Chondrocyte (in vitro differentiated cells): ENCODE data around the gene GNG12. TPM values are rescaled to one million over a fixed set of nuclear protein-coding genes. Genes with fewer than 3 reads are reported as not detected.
"Not testable (repeated sequence)": the region's sequence is repeated elsewhere in the genome, so short reads cannot be mapped to it uniquely, and the experiment has no call there.

Source experiments
- DNase-seq: peaks from one replicate; pipeline ENCODE4 v3.0.0; 2021; ENCODE audit warnings: mixed read lengths, low spot score
- H3K27ac Mint-ChIP-seq: one replicate; pipeline ENCODE4 v1.8.0; 2021; ENCODE audit warnings: mild to moderate bottlenecking, moderate library complexity, mixed read lengths; ENCODE audit not compliant: unreplicated experiment
- H3K27me3 Mint-ChIP-seq: 2 replicates; pipeline ENCODE4 v1.8.0; 2021; ENCODE audit warnings: low read depth, mixed read lengths
- H3K36me3 Mint-ChIP-seq: 2 replicates; pipeline ENCODE4 v1.8.0; 2021; ENCODE audit warnings: low read depth, mixed read lengths
- H3K4me1 Mint-ChIP-seq: 2 replicates; pipeline ENCODE4 v1.8.0; 2021; ENCODE audit warnings: low read depth, mild to moderate bottlenecking, mixed read lengths
- H3K4me3 Mint-ChIP-seq: one replicate; pipeline ENCODE4 v1.8.0; 2021; ENCODE audit warnings: mild to moderate bottlenecking, moderate library complexity, mixed read lengths; ENCODE audit not compliant: unreplicated experiment
- H3K9me3 Mint-ChIP-seq: 2 replicates; pipeline ENCODE4 v1.8.0; 2021; ENCODE audit warnings: low read depth, mixed read lengths
- CTCF ChIP-seq: fragments of 200-600 bp; sonication (generic); IDR thresholded peaks from 2 replicates; pipeline ENCODE4 v1.5.0; 2021; ENCODE audit warnings: antibody characterized with exemption, mild to moderate bottlenecking, moderate library complexity
- total RNA-seq: library from RNA; stranded (reverse); gene quantifications from 3 replicates; pipeline ENCODE4 v1.2.1, GENCODE V29; 2021

The GNG12 gene
- total RNA-seq, 1 donor from 2014 or later, result 91.5 TPM

- H3K27ac Mint-ChIP-seq, result peak overlapping the region; percentile 97
- H3K4me1 Mint-ChIP-seq, result peaks cover 57% of the 10 kb centered on the region
- DNase-seq, result no peak
Measured at GRCh38 chr1:67732750-67733151, 100.5 kb downstream of the GNG12 start.

DNA sequence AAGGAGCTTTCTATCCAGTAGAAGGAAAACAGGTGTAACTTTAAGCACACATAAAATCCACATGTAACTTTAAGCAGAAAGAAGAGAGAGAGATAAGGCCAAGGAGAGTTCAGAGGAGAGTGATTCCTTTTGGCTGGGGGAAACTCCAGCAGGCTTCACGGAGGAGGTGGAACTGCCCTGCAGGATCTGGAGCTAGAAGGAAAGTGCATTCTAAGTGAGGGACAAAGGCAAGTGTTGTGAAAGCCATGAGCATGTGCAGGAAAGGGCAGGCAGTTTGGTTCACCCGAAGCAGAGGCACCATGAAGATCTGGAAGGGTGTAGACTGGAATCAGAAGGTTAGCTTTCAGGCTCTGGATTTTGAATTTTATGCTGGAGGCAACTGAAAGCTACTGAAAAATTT lies 101.9 kb downstream of the GNG12 start:
- TF ChIP-seq CTCF, result no peak
- Mint-ChIP-seq H3K4me3 (no peak overlapping the region), H3K27me3 (no peaks in the 10 kb centered on the region), H3K27ac (no peak overlapping the region), H3K9me3 (no peaks in the 10 kb centered on the region), H3K36me3 (no peaks in the 10 kb centered on the region), H3K4me1 (peaks cover 55% of the 10 kb centered on the region)
- no peak for DNase-seq

More at GRCh38 chr1:67732750-67733151, 100.5 kb downstream of the GNG12 start:
- TF ChIP-seq CTCF, result no peak
- Mint-ChIP-seq H3K4me3 (no peak overlapping the region), H3K36me3 (no peaks in the 10 kb centered on the region), H3K9me3 (no peaks in the 10 kb centered on the region), H3K27me3 (no peaks in the 10 kb centered on the region)

DNA sequence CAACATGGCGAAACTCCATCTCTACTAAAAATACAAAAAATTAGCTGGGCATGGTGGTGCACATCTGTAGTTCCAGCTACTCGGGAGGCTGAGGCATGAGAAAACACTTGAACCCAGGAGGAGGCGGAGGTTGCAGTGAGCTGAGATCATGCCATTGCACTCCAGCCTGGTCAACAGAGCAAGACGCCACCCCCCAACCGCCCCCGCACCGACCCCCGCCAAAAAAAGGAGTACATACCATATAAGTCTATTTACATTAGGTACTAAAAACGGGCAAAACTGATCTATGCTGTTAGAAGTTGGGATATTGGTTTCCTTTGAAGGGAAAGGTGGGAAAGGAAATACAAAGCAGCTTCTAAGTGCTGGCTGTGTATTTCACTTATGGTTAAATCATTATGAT lies 103.0 kb downstream of the GNG12 start:
- H3K9me3 Mint-ChIP-seq, H3K36me3 Mint-ChIP-seq, H3K27me3 Mint-ChIP-seq, DNase-seq, H3K27ac Mint-ChIP-seq, H3K4me3 Mint-ChIP-seq: not testable (repeated sequence)
- peaks cover 53% of the 10 kb centered on the region for H3K4me1 Mint-ChIP-seq

DNA sequence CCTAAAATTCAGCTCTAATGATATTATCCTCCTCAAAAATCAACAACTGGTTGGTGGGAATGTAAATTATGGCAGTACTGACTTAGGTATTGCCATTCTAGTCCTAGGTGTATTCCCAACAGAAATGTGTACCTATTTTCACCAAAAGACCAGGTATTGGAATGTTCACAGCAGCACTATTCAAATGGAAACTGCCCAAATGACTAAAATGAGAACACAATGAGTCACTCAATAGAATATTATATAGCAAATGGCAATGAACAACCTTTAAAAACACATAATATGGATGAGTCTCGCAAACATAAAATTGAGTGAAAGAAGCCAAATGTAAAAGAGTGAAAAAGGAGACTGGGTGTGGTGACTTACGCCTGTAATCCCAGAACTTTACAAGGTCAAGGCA lies 103.4 kb downstream of the GNG12 start:
- no peak for DNase-seq
- no peak for TF ChIP-seq CTCF
- Mint-ChIP-seq H3K4me1 (peaks cover 53% of the 10 kb centered on the region), H3K9me3 (no peaks in the 10 kb centered on the region), H3K4me3 (no peak overlapping the region), H3K27me3 (no peaks in the 10 kb centered on the region), H3K27ac (no peak overlapping the region), H3K36me3 (no peaks in the 10 kb centered on the region)

GRCh38 chr1:67726224-67726623 lies 107.0 kb downstream of the GNG12 start:
- H3K4me1 Mint-ChIP-seq, result peaks cover 27% of the 10 kb centered on the region
- no peak for TF ChIP-seq CTCF
- peak overlapping the region; percentile 33 for H3K27ac Mint-ChIP-seq
- no peaks in the 10 kb centered on the region for H3K36me3 Mint-ChIP-seq
- DNase-seq, result no peak
- H3K4me3 Mint-ChIP-seq, result no peak overlapping the region
- no peaks in the 10 kb centered on the region for H3K9me3 Mint-ChIP-seq
- H3K27me3 Mint-ChIP-seq, result no peaks in the 10 kb centered on the region

GRCh38 chr1:67724928-67725560 lies 108.2 kb downstream of the GNG12 start:
- no peak overlapping the region for H3K4me3 Mint-ChIP-seq
- DNase-seq, result no peak
- H3K4me1 Mint-ChIP-seq, result peaks cover 28% of the 10 kb centered on the region
- H3K27ac Mint-ChIP-seq, result peak overlapping the region; percentile 52
- H3K36me3 Mint-ChIP-seq, result no peaks in the 10 kb centered on the region
- H3K9me3 Mint-ChIP-seq, result no peaks in the 10 kb centered on the region
- no peak for TF ChIP-seq CTCF
- H3K27me3 Mint-ChIP-seq, result no peaks in the 10 kb centered on the region
